ENCODE measurements around the gene LIF. TPM values are rescaled to one million over a fixed set of nuclear protein-coding genes. Genes with fewer than 3 reads are reported as not detected.

The LIF gene
- total RNA-seq, 4 donors from 2014 or later = 4.0 to 5.2 (median 4.4) TPM

DNA sequence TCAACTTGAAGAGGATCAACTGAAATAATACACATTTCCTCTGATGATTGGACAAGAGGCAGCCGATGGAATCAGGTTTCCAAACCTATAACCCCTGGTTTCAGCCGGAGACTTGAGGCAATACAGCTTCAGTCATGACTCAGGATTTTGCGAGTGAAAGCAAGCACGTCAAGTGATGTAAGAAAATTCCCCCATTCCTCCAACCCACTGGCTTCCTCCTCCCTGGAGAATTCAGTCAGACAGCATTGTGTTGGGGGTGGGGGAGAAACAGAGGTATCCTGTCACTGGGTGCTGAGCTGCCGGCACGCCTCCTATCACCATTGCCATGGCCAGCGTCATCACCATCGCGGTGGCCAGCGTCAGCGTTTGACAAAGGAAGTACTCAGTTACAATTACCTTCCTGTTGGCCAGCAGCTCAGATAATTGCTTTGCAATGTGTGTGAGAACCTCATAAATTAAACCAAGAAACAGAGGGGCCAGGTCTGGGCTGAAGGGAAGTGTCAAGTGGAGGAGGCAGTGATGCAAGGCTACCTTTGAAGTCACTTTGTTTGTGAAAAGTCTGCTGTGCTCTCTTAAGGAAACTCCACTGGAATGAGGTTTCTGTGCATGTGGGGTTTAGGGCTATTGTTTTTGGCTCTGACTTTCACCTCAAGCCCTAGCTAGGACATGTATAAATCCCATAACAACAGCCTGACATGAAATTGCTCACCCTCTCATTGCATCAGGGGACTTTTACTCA lies 50.2 kb downstream of the LIF start:
- peak; percentile 20 for TF ChIP-seq POLR2A (IDR thresholded peaks at IDR 0.05)
- TF ChIP-seq CTCF (IDR thresholded peaks at IDR 0.05) = no peak
- TF ChIP-seq EP300 (IDR thresholded peaks at IDR 0.05; ENCODE audit: low read depth) = no peak
- peak in 2 of 3 donors; percentile 10 to 22 for TF ChIP-seq POLR2AphosphoS5 (IDR thresholded peaks at IDR 0.05)
- in situ Hi-C loops (cut with MboI; ENCODE audit: low pct_ligation_motif_present in 1 of 4, low pct_unique_long_range_greater_than_20kb in 1 of 4, low sequenced_read_pairs in 3 of 4) = no loop called here
- H3K4me1 ChIP-seq = peaks cover 0 to 23% (median 14%) of the 10 kb centered on the region in 4 donors
- H3K27me3 ChIP-seq = peaks cover 1% of the 10 kb centered on the region
- peak; percentile 68 for DNase-seq
- intact Hi-C loops (cut with DNase I; ENCODE audit: low total_unique reads) = no loop called here
- no peaks in the 10 kb centered on the region for H3K36me3 ChIP-seq
- H3K4me3 ChIP-seq = no peak overlapping the region
- no peaks in the 10 kb centered on the region for H3K9me3 ChIP-seq
- 14 to 17% methylated on average over 2 to 11 of the region's 11 CpGs for WGBS, 2 donors (ENCODE audit: low coverage in 1 of 2)
- peak overlapping the region; percentile 46 to 69 (median 61) for H3K27ac ChIP-seq

GRCh38 chr22:30195245-30196140 lies 51.1 kb downstream of the LIF start:
- H3K27ac ChIP-seq = peak overlapping the region; percentile 46 to 69 (median 61)
- no peak overlapping the region for H3K4me3 ChIP-seq
- intact Hi-C loops (cut with DNase I; ENCODE audit: low total_unique reads) = no loop called here
- in situ Hi-C loops (cut with MboI; ENCODE audit: low pct_ligation_motif_present in 1 of 4, low pct_unique_long_range_greater_than_20kb in 1 of 4, low sequenced_read_pairs in 3 of 4) = no loop called here
- peaks cover 7% of the 10 kb centered on the region for H3K27me3 ChIP-seq
- no peak for TF ChIP-seq POLR2AphosphoS5 (IDR thresholded peaks at IDR 0.05)
- no peak for TF ChIP-seq POLR2A (IDR thresholded peaks at IDR 0.05)
- no peak for TF ChIP-seq CTCF (IDR thresholded peaks at IDR 0.05)
- H3K36me3 ChIP-seq = no peaks in the 10 kb centered on the region
- H3K4me1 ChIP-seq = peaks cover 0 to 23% (median 14%) of the 10 kb centered on the region in 4 donors
- no peak for DNase-seq
- no peaks in the 10 kb centered on the region for H3K9me3 ChIP-seq
- 57 to 78% methylated on average over 4 to 5 of the region's 5 CpGs for WGBS, 2 donors (ENCODE audit: low coverage in 1 of 2)

- Histone ChIP-seq H3K4me3 (no peak overlapping the region), H3K36me3 (no peaks in the 10 kb centered on the region), H3K4me1 (peaks cover 0 to 23% (median 14%) of the 10 kb centered on the region in 4 donors), H3K9me3 (no peaks in the 10 kb centered on the region), H3K27ac (no peak overlapping the region), H3K27me3 (peaks cover 7% of the 10 kb centered on the region)
- no peak for DNase-seq
- intact Hi-C loops (cut with DNase I; ENCODE audit: low total_unique reads) = loop anchor here (2.0 kb wide), 1 partner anchor 16 kb away; no protein-coding TSS in a partner anchor
- WGBS, 2 donors (ENCODE audit: low coverage in 1 of 2) = 76 to 80% methylated on average over 2 to 3 of the region's 3 CpGs
- in situ Hi-C loops (cut with MboI; ENCODE audit: low pct_ligation_motif_present in 1 of 4, low pct_unique_long_range_greater_than_20kb in 1 of 4, low sequenced_read_pairs in 3 of 4) = no loop called here
- no peak for TF ChIP-seq CTCF (IDR thresholded peaks at IDR 0.05)
Observed at GRCh38 chr22:30193031-30193775, 53.4 kb downstream of the LIF start.

GRCh38 chr22:30192427-30192826 lies 54.1 kb downstream of the LIF start:
- no peak overlapping the region for H3K27ac ChIP-seq
- in situ Hi-C loops (cut with MboI; ENCODE audit: low pct_ligation_motif_present in 1 of 4, low pct_unique_long_range_greater_than_20kb in 1 of 4, low sequenced_read_pairs in 3 of 4) = no loop called here
- no peaks in the 10 kb centered on the region for H3K36me3 ChIP-seq
- no peaks in the 10 kb centered on the region for H3K9me3 ChIP-seq
- intact Hi-C loops (cut with DNase I; ENCODE audit: low total_unique reads) = loop anchor here (2.0 kb wide), 1 partner anchor 16 kb away; no protein-coding TSS in a partner anchor
- no peak overlapping the region for H3K4me3 ChIP-seq
- peaks cover 7% of the 10 kb centered on the region for H3K27me3 ChIP-seq
- WGBS, 2 donors (ENCODE audit: low coverage in 1 of 2) = 67 to 76% methylated on average over 1 of the region's 1 CpG
- H3K4me1 ChIP-seq = peaks cover 0 to 23% (median 14%) of the 10 kb centered on the region in 4 donors
- DNase-seq = no peak
- TF ChIP-seq POLR2A (IDR thresholded peaks at IDR 0.05) (no peak), POLR2AphosphoS5 (IDR thresholded peaks at IDR 0.05) (no peak), CTCF (IDR thresholded peaks at IDR 0.05) (no peak), EP300 (IDR thresholded peaks at IDR 0.05; ENCODE audit: low read depth) (no peak)
